Bronchial epithelial cell (primary cell): Measurements from ENCODE around the gene GATAD2A. TPM values are rescaled to one million over a fixed set of nuclear protein-coding genes. Genes with fewer than 3 reads are reported as not detected.

Source experiments
- DNase-seq: peaks from one replicate; pipeline ENCODE4 v3.0.0-alpha.2; 2010; ENCODE audit warnings: low read depth
- FAIRE-seq: peaks from 2 replicates; lab custom pipeline; 2011; peaks lifted over from hg19 to GRCh38; lab: Jason Lieb, UNC
- H3K27me3 ChIP-seq: 2 replicates; pipeline ENCODE4 v1.5.1; 2011; ENCODE audit warnings: low read length; ENCODE audit not compliant: control insufficient read depth, insufficient read depth
- H3K36me3 ChIP-seq: 2 replicates; pipeline ENCODE4 v1.5.1; 2011; ENCODE audit warnings: low read length; ENCODE audit not compliant: control insufficient read depth, insufficient read depth
- H3K4me3 ChIP-seq: 2 replicates; pipeline ENCODE4 v1.5.1; 2011; ENCODE audit warnings: mild to moderate bottlenecking, low read depth, low read length, control low read depth
- total RNA-seq: library from RNA; depleted of rRNA; stranded (reverse); fragments of >200 nt; gene quantifications from 2 replicates; pipeline ENCODE4 v1.2.1, GENCODE V29; 2014
- TF ChIP-seq, protein P1 (sequence below): IDR thresholded peaks from 2 replicates; pipeline ENCODE4 v1.5.1; 2011; ENCODE audit warnings: mild to moderate bottlenecking, moderate library complexity, low read length, control low read depth, inconsistent platforms; ENCODE audit not compliant: insufficient read depth, severe bottlenecking

Gene GATAD2A
- total RNA-seq, 1 donor from 2014 or later: 48.4 TPM

DNA sequence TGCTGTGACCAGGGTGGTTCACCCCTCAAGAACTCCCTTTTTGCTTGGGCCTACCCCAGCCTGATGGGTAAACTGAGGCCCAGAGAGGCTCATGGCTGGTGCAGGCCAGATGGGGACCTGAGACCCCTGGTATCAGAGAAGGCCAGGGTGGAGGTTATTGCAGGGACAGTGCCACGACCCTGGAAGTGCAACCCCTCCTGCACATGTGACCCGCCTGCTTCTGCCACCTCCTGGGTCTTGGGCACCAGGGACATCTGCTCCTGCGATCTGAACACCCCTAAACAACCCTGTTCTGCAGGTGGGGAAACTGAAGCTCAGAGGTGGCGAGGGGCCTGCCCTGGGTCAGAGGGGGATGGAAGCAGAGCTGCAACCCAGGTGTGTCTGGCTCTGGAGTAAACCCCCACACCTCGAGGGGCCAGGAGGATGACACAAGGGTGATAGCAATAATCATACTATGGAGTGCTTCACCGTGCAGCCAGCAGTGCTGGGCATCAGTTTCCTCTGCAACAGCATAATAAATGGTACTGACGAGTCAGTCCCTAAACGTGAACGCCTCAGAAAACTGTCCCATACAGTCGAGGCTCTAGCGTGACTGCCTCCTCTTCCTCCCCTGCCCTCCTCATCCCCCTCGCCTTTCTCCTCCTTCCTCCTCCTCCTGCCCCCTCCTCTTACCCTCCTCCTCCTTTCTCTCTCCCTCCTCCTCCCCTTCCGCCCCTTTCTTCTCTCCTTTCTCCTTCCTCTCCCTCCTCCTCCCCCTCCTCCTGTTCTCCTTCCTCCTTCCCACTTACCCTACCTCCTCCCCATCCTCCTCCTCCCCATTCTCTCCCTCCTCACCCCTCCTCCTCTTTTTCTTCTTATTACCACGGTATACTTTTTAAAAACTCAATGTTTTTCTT, 127.6 kb downstream of the GATAD2A start:
- FAIRE-seq: no peak
- peaks cover 1% of the 10 kb centered on the region for H3K36me3 ChIP-seq
- peaks cover 6% of the 10 kb centered on the region for H3K27me3 ChIP-seq
- TF ChIP-seq, protein P1, sequence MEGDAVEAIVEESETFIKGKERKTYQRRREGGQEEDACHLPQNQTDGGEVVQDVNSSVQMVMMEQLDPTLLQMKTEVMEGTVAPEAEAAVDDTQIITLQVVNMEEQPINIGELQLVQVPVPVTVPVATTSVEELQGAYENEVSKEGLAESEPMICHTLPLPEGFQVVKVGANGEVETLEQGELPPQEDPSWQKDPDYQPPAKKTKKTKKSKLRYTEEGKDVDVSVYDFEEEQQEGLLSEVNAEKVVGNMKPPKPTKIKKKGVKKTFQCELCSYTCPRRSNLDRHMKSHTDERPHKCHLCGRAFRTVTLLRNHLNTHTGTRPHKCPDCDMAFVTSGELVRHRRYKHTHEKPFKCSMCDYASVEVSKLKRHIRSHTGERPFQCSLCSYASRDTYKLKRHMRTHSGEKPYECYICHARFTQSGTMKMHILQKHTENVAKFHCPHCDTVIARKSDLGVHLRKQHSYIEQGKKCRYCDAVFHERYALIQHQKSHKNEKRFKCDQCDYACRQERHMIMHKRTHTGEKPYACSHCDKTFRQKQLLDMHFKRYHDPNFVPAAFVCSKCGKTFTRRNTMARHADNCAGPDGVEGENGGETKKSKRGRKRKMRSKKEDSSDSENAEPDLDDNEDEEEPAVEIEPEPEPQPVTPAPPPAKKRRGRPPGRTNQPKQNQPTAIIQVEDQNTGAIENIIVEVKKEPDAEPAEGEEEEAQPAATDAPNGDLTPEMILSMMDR: no peak
- H3K4me3 ChIP-seq: no peak overlapping the region
- DNase-seq: no peak

DNA sequence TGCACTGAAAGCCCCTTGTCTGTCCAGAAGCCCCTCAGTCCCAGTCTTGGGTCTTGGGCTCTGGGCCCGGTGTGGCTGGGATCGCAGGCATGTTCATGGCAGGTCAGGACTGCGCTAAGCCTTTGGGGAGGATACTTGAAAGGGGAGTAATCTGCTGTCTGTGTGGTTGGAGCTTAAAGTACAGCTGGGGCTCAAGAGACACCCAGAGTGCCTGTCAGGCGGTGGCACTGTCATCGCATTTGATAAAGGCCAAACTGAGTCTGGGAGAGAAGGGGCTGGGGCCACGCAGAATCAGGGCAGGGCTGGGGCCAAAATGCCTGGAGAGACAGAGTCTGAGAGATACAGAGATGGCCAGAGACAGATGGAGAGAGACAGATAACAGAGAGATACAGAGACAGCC, 128.4 kb downstream of the GATAD2A start:
- DNase-seq: no peak
- TF ChIP-seq, protein P1: no peak

DNA sequence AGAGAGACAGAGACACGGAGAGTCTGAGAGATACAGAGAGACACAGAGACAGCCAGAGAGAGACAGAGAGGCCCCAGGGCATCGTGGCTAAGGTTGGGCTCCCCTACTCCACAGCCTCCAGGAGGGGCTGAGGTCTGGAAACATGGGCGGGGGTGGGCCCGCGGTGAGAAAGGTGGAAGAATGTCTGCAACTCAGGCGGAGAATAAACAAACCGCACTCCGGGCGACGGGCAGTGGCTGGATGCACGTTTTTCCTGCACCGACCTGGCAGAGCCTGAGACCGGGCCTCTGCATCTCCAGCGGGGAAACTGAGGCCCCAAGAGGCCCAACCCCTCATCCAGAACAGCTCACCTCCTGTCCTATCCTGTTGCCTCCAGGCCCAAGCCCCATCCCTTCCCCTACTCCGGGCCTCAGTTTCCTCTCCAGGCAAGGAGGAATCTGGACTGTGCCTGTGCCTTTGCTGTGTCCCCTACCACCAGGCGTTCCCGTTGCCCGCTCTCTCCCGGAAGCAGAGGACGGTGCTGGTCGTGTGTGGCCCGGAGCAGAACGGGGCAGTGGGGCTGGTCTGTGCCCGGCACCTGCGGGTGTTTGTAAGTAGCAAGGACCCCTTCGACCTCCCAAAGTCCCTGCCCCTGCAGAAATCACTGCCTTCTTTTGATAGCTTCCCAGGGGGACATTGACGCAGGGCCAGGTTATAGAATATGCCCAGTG, 129.2 kb downstream of the GATAD2A start:
- FAIRE-seq (no peak), DNase-seq (no peak)
- Histone ChIP-seq H3K36me3 (no peaks in the 10 kb centered on the region), H3K27me3 (peaks cover 15% of the 10 kb centered on the region), H3K4me3 (no peak overlapping the region)
- TF ChIP-seq, protein P1: no peak

More for the DNA sequence above, 128.4 kb downstream of the GATAD2A start:
- no peak overlapping the region for H3K4me3 ChIP-seq
- no peak for FAIRE-seq
- H3K36me3 ChIP-seq: peaks cover 1% of the 10 kb centered on the region
- peaks cover 11% of the 10 kb centered on the region for H3K27me3 ChIP-seq

DNA sequence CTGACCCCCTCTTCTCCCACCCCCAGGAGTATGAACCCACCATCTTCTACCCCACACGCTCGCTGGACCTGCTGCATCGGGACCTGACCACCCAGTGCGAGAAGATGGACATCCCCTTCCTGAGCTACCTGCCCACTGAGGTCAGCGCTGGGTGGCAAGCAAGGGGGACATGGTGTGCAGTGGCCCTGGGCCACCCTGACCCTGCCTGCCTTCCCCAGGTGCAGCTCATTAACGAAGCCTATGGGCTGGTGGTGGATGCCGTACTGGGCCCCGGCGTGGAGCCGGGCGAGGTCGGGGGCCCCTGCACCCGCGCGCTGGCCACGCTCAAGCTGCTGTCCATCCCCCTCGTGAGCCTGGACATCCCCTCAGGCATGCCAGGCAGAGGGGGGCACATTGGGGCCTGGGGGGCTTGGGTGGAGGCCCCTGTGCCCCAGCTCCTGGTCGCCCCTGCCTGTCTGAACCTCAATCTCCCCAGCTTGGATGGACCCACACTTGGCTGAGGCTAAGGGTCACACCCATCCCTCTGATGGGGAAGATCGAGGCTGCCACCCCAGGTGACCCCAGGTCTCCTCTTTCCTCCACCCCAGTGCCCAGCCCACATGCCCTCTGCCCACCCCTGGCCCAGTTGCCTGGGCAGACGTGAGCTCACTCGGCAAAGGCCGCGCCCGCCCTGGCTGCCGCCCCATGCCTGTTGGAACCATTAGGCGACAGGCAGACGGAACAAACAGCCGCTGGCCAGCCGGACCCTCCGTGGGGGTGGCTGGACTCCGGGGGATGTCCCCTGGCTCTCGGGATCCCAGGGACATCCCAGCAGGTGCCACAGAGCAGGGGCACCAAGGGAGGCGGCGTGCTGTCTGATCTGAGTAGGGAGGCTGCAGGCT, 130.1 kb downstream of the GATAD2A start:
- FAIRE-seq (no peak), DNase-seq (no peak)
- no peaks in the 10 kb centered on the region for H3K36me3 ChIP-seq
- H3K27me3 ChIP-seq: peaks cover 18% of the 10 kb centered on the region
- H3K4me3 ChIP-seq: no peak overlapping the region
- TF ChIP-seq, protein P1: no peak
